Gastroesophageal sphincter (tissue), 4 donors: ENCODE data around the gene PELI2. TPM values are rescaled to one million over a fixed set of nuclear protein-coding genes. Genes with fewer than 3 reads are reported as not detected.

ENCODE experiments used
- ATAC-seq: fragments of 150-250 bp; one replicate; pipeline ENCODE4 v1.9.1; 2016; ENCODE audit warnings: mild to moderate bottlenecking, moderate library complexity
- H3K27ac ChIP-seq, 4 donors: fragments of 200-600 bp; sonication (generic) in 3 of 4; 1 replicate in 3 of 4; 2 replicates in 1 of 4; pipeline ENCODE4 v1.5.1; 2016 to 2019
- H3K27me3 ChIP-seq: fragments of 200-600 bp; sonication (generic); one replicate; pipeline ENCODE4 v1.5.1; 2019
- H3K36me3 ChIP-seq, 2 donors: fragments of 200-600 bp; sonication (generic); one replicate each; pipeline ENCODE4 v1.5.1; 2019; ENCODE audit warnings: control low read depth in 1 of 2
- H3K4me1 ChIP-seq, 3 donors: fragments of 200-600 bp; sonication (generic); 1 replicate in 2 of 3; 2 replicates in 1 of 3; pipeline ENCODE4 v1.5.1; 2016 to 2019; ENCODE audit warnings: control low read depth in 2 of 3
- H3K4me3 ChIP-seq, 2 donors: fragments of 200-600 bp; sonication (generic); one replicate each; pipeline ENCODE4 v1.5.1; 2019; ENCODE audit warnings: mild to moderate bottlenecking in 1 of 2, moderate library complexity in 1 of 2
- H3K9me3 ChIP-seq, 3 donors: fragments of 200-600 bp; sonication (generic); one replicate each; pipeline ENCODE4 v1.5.1; 2017 to 2019; ENCODE audit warnings: control low read depth in 2 of 3
- EP300 ChIP-seq: sonication (generic); formaldehyde crosslinking; IDR thresholded peaks from one replicate; pipeline ENCODE4 v1.6.1; 2017; ENCODE audit warnings: antibody characterized with exemption, mild to moderate bottlenecking
- POLR2A ChIP-seq, 2 donors: fragments of 450-650 bp; IDR thresholded peaks; one replicate each; pipeline ENCODE4 v1.6.1; 2017; ENCODE audit warnings: antibody characterized with exemption in 2 of 2, mild to moderate bottlenecking in 2 of 2, moderate library complexity in 1 of 2
- POLR2AphosphoS5 ChIP-seq: sonication (generic); formaldehyde crosslinking; IDR thresholded peaks from one replicate; pipeline ENCODE4 v1.6.1; 2017; ENCODE audit warnings: antibody characterized with exemption
- WGBS, 2 donors: methylation state at CpG; one replicate each; pipeline ENCODE4 v1.1.5; 2018; ENCODE audit warnings: low coverage in 1 of 2; 5-methylcytosine and 5-hydroxymethylcytosine counted together
- total RNA-seq, 4 donors: library from RNA; depleted of rRNA; stranded (reverse); fragments of >200 nt; gene quantifications; one replicate each; pipeline ENCODE4 v1.1.0, GENCODE V29; 2016
- TF ChIP-seq, protein P1 (sequence below), 4 experiments: fragments of 200-600 bp in 2 of 4; fragments of 450-650 bp in 2 of 4; sonication (generic) in 1 of 4; IDR thresholded peaks; one replicate each; pipeline ENCODE4 v1.5.1; 2017 to 2019; ENCODE audit warnings: antibody characterized with exemption in 4 of 4, mild to moderate bottlenecking in 2 of 4, moderate library complexity in 2 of 4

PELI2 gene
- total RNA-seq, 4 donors from 2014 or later, result 10.5 to 30.0 (median 12.3) TPM

DNA sequence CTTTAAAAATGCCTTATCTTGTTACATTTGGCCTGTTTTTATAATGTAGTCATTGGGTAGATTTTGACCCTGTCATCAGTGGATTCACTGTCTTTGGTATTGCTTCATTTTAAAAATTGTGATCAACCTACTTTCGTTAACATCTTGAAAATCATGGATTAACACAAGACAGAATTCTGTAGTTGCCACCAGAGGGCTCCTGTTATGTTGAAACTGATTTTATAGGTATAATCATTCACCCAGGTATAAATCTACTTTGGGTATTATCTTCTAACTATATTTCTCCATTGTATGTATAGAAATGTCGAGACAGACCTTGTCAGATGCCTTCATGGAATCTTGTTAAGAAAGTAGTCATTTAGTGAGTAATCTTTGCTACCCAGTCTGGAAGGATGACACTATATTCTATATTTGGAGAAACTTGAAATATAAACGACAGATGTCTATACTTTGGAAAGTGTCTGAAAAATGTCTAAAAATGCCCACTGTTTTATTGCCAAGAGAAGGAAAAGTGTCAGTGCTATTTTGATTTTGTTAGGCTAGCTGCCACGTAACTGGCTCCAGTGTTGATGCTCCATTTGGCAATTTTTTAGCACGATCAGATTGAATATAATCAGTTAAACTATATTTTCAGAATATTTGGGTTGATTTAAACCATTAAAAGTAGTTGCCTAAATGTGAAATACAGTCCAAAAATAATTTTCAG, 129.4 kb downstream of the PELI2 start:
- no peak overlapping the region for H3K4me3 ChIP-seq
- no peak overlapping the region for H3K27ac ChIP-seq
- H3K27me3 ChIP-seq, result no peaks in the 10 kb centered on the region
- no peaks in the 10 kb centered on the region for H3K4me1 ChIP-seq
- 67 to 86% methylated on average over 5 of the region's 5 CpGs for WGBS, 2 donors
- TF ChIP-seq, protein P1, sequence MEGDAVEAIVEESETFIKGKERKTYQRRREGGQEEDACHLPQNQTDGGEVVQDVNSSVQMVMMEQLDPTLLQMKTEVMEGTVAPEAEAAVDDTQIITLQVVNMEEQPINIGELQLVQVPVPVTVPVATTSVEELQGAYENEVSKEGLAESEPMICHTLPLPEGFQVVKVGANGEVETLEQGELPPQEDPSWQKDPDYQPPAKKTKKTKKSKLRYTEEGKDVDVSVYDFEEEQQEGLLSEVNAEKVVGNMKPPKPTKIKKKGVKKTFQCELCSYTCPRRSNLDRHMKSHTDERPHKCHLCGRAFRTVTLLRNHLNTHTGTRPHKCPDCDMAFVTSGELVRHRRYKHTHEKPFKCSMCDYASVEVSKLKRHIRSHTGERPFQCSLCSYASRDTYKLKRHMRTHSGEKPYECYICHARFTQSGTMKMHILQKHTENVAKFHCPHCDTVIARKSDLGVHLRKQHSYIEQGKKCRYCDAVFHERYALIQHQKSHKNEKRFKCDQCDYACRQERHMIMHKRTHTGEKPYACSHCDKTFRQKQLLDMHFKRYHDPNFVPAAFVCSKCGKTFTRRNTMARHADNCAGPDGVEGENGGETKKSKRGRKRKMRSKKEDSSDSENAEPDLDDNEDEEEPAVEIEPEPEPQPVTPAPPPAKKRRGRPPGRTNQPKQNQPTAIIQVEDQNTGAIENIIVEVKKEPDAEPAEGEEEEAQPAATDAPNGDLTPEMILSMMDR (IDR thresholded peaks at IDR 0.05), result peak in 2 of 4 experiments; percentile 12 to 16
- TF ChIP-seq EP300 (no peak), POLR2A (IDR thresholded peaks at IDR 0.05) (no peak)
- ATAC-seq, result no peak
- H3K9me3 ChIP-seq, result no peaks in the 10 kb centered on the region
- H3K36me3 ChIP-seq, result no peaks in the 10 kb centered on the region

DNA sequence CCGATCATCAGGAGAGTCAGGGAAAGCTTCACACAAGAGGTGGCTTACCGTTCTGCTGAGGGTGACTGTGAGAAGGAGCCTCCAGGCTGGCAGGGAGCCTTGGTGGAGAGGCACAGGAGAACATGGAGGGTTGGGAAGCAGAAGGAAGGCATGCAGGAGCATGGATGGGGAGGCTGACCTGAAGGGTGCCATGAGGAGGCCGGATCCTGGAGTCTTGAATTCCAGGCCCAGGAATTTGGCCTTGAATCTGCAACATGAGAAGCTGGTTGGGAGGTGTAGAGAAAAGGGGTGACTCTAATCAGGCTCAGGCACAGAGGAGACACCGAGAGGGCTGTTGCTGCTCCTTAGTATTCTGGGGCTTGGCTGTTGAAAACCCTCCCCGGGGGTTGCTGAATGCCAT, 130.2 kb downstream of the PELI2 start:
- Histone ChIP-seq H3K4me3 (no peak overlapping the region), H3K27me3 (no peaks in the 10 kb centered on the region), H3K9me3 (no peaks in the 10 kb centered on the region), H3K27ac (no peak overlapping the region), H3K4me1 (no peaks in the 10 kb centered on the region), H3K36me3 (no peaks in the 10 kb centered on the region)
- 92 to 95% methylated on average over 2 to 4 of the region's 5 CpGs for WGBS, 2 donors
- TF ChIP-seq EP300 (no peak), POLR2AphosphoS5 (no peak), POLR2A (IDR thresholded peaks at IDR 0.05) (no peak)
- TF ChIP-seq, protein P1 (IDR thresholded peaks at IDR 0.05), result no peak
- no peak for ATAC-seq

DNA sequence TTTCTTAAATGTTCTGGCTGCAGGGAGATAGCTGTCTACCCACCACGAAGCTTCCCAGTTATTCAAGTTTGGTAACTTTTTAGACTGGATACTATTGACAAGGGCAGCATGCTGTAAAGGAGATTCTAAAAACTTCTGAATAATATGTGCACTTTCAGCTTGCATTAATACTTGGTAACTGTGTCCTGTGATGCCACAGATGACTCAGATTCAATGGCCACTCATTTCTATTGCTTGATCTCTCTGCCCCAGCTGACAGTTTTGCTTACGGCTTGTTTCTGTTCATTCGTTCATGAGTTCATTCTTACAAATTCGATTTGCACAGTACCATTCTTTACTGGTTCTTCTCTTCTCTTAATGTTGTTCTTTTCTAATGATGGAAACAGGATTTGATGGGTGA, 142.8 kb downstream of the PELI2 start:
- H3K4me3 ChIP-seq, result no peak overlapping the region
- no peaks in the 10 kb centered on the region for H3K27me3 ChIP-seq
- no peak for ATAC-seq
- WGBS, 2 donors, result 81 to 87% methylated on average over 4 of the region's 4 CpGs
- TF ChIP-seq POLR2A (IDR thresholded peaks at IDR 0.05) (no peak), EP300 (no peak), POLR2AphosphoS5 (no peak)
- TF ChIP-seq, protein P1 (IDR thresholded peaks at IDR 0.05), result no peak
- no peak overlapping the region for H3K27ac ChIP-seq
- H3K36me3 ChIP-seq, result no peaks in the 10 kb centered on the region
- H3K4me1 ChIP-seq, result no peaks in the 10 kb centered on the region
- peaks cover 0 to 14% (median 0%) of the 10 kb centered on the region in 3 donors for H3K9me3 ChIP-seq

DNA sequence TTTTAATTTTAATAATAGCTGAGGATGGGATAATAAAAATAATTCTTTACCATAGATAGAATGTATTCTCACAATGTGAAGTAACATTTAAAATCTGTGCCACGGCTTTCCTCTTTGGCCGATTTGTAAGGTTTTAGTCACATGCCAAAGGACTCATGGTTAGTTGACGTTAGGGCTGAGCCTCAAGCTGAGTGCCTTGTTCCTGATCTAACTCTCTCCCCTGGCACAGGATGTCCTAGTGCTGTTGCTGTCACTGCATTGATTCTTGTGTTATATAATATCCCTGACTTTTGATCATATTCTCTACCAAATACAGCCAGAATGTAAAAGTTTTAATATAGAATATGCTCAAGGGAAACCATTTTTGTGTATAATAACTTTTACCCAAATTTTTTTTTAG, 144.3 kb downstream of the PELI2 start:
- Histone ChIP-seq H3K36me3 (no peaks in the 10 kb centered on the region), H3K27ac (no peak overlapping the region), H3K9me3 (peaks cover 0 to 12% (median 0%) of the 10 kb centered on the region in 3 donors), H3K27me3 (no peaks in the 10 kb centered on the region), H3K4me3 (no peak overlapping the region), H3K4me1 (no peaks in the 10 kb centered on the region)
- TF ChIP-seq POLR2AphosphoS5, result no peak
- no peak for ATAC-seq
- WGBS, 2 donors, result 83 to 84% methylated on average over 3 of the region's 3 CpGs

DNA sequence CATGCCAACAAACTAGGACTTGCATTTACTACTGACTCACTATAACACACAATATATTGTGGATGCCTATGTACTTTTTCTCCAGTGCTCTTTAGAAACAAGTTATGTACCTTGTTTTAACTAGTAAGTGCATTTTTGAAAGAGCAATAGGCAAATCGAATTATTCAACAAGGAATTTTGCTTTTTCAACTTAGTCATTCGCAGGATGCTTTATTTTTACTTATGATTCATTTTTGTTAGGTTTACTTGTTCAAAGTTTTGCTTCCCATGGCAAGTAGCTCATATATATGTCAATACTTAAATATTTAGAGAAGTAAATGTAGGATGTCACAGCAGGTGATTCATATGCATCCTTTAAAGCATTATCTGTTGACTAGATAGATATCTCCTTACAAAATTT, 149.8 kb downstream of the PELI2 start:
- Histone ChIP-seq H3K9me3 (no peaks in the 10 kb centered on the region), H3K36me3 (no peaks in the 10 kb centered on the region), H3K27ac (no peak overlapping the region), H3K4me3 (no peak overlapping the region), H3K27me3 (no peaks in the 10 kb centered on the region), H3K4me1 (no peaks in the 10 kb centered on the region)
- ATAC-seq, result no peak
- TF ChIP-seq EP300, result no peak
- TF ChIP-seq, protein P1 (IDR thresholded peaks at IDR 0.05), result no peak
- no peak for TF ChIP-seq POLR2AphosphoS5
- 83 to 91% methylated on average over 2 of the region's 2 CpGs for WGBS, 2 donors
